ENCODE results near the gene RBFOX1.

DNA sequence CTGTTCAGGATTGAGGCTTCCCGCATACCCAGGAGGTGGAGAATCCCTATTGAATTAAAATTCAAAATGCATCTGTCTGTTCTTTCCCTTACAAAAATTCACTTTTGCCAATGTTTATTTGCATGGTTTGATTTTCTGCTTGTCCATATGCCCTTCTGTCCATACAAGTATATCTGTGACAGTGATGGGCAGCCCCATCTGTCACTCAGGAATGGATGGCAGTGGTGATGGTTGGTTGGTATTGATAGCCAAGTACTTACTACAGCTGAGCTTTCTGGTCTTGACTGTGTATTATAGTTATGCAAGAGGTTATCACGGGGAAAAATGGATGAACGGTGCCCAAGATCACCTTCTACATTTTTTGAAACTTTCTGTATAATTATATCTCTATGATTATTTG, 171.0 kb downstream of the RBFOX1 start:
- TF ChIP-seq, protein P1, sequence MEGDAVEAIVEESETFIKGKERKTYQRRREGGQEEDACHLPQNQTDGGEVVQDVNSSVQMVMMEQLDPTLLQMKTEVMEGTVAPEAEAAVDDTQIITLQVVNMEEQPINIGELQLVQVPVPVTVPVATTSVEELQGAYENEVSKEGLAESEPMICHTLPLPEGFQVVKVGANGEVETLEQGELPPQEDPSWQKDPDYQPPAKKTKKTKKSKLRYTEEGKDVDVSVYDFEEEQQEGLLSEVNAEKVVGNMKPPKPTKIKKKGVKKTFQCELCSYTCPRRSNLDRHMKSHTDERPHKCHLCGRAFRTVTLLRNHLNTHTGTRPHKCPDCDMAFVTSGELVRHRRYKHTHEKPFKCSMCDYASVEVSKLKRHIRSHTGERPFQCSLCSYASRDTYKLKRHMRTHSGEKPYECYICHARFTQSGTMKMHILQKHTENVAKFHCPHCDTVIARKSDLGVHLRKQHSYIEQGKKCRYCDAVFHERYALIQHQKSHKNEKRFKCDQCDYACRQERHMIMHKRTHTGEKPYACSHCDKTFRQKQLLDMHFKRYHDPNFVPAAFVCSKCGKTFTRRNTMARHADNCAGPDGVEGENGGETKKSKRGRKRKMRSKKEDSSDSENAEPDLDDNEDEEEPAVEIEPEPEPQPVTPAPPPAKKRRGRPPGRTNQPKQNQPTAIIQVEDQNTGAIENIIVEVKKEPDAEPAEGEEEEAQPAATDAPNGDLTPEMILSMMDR (IDR thresholded peaks at IDR 0.05 in 2 of 3, conservative IDR thresholded peaks at IDR 0.05 in 1 of 3; ENCODE audit: borderline replicate concordance in 1 of 3, insufficient read depth in 1 of 3, low read depth in 2 of 3, low read length in 2 of 3) = no peak
- TF ChIP-seq SRF (IDR thresholded peaks at IDR 0.05; ENCODE audit: low read depth) = no peak
- TF ChIP-seq POLR2A (IDR thresholded peaks at IDR 0.05; ENCODE audit: borderline replicate concordance, extremely low read depth, insufficient read depth, insufficient read length) = no peak
- TF ChIP-seq EZH2 (IDR thresholded peaks at IDR 0.05) = no peak
- no peak for TF ChIP-seq EGR1 (IDR thresholded peaks at IDR 0.05; ENCODE audit: low read depth)
- no peak for TF ChIP-seq JUND (IDR thresholded peaks at IDR 0.05)
- TF ChIP-seq ZNF274 (IDR thresholded peaks at IDR 0.05; ENCODE audit: low read depth, low read length) = no peak
- TF ChIP-seq ELF1 (IDR thresholded peaks at IDR 0.05; ENCODE audit: borderline replicate concordance, low read depth) = no peak
- TF ChIP-seq EZH2phosphoT487 (IDR thresholded peaks at IDR 0.05; ENCODE audit: borderline replicate concordance) = no peak
- TF ChIP-seq POLR2AphosphoS5 (IDR thresholded peaks at IDR 0.05; ENCODE audit: low read depth, low read length) = no peak
- TF ChIP-seq, protein P2, sequence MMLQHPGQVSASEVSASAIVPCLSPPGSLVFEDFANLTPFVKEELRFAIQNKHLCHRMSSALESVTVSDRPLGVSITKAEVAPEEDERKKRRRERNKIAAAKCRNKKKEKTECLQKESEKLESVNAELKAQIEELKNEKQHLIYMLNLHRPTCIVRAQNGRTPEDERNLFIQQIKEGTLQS (IDR thresholded peaks at IDR 0.05) = no peak
- TF ChIP-seq, protein P3, sequence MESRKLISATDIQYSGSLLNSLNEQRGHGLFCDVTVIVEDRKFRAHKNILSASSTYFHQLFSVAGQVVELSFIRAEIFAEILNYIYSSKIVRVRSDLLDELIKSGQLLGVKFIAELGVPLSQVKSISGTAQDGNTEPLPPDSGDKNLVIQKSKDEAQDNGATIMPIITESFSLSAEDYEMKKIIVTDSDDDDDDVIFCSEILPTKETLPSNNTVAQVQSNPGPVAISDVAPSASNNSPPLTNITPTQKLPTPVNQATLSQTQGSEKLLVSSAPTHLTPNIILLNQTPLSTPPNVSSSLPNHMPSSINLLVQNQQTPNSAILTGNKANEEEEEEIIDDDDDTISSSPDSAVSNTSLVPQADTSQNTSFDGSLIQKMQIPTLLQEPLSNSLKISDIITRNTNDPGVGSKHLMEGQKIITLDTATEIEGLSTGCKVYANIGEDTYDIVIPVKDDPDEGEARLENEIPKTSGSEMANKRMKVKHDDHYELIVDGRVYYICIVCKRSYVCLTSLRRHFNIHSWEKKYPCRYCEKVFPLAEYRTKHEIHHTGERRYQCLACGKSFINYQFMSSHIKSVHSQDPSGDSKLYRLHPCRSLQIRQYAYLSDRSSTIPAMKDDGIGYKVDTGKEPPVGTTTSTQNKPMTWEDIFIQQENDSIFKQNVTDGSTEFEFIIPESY (IDR thresholded peaks at IDR 0.05; ENCODE audit: extremely low read depth, insufficient replicate concordance, low read length) = no peak
